Panc1 (cell line): Measurements from ENCODE around the gene TANC1. TPM values are rescaled to one million over a fixed set of nuclear protein-coding genes. Genes with fewer than 3 reads are reported as not detected.

Experiments used
- ATAC-seq: fragments of 200-7000 bp; cut with Tn5 transposase; 2 replicates; pipeline ENCODE4 v1.9.1; 2020; ENCODE audit warnings: mild to moderate bottlenecking, moderate library complexity
- BruUV-seq: library from RNA; stranded (reverse); fragments of 400-500 nt; replicated peaks from 2 replicates; lab custom pipeline; 2021; lab: Mats Ljungman, UMichigan
- CTCF ChIA-PET: fragments of 300-600 bp; sonication (Branson Sonifier 250); formaldehyde crosslinking; loops from one replicate; lab custom pipeline; 2022; ENCODE audit warnings: antibody characterized with exemption; lab: Charles Lee
- POLR2A ChIA-PET: fragments of 300-600 bp; sonication (Branson Sonifier 250); formaldehyde crosslinking; loops from one replicate; lab custom pipeline; 2022; ENCODE audit warnings: antibody characterized with exemption; lab: Charles Lee
- DNase-seq: peaks from one replicate; pipeline ENCODE4 v3.0.0-alpha.2; 2010; ENCODE audit warnings: low read depth, low spot score
- H3K27ac ChIP-seq: 2 replicates; pipeline ENCODE4 v1.5.1; 2011; ENCODE audit warnings: mild to moderate bottlenecking, low read length, inconsistent platforms
- H3K27me3 ChIP-seq: fragments of 200-500 bp; sonication (Bioruptor generic); 2 replicates; pipeline ENCODE4 v1.6.0; 2014; ENCODE audit warnings: low read length, inconsistent platforms; ENCODE audit not compliant: control insufficient read depth, insufficient read depth
- H3K36me3 ChIP-seq: fragments of 200-500 bp; sonication (Bioruptor generic); 2 replicates; pipeline ENCODE4 v1.5.1; 2014; ENCODE audit warnings: inconsistent platforms, mild to moderate bottlenecking, low read length, moderate library complexity; ENCODE audit not compliant: control insufficient read depth, insufficient read depth
- H3K4me1 ChIP-seq: 2 replicates; pipeline ENCODE4 v1.5.1; 2011; ENCODE audit warnings: inconsistent platforms, mild to moderate bottlenecking, low read length, moderate library complexity; ENCODE audit not compliant: control insufficient read depth, insufficient read depth
- H3K4me3 ChIP-seq, 2 experiments: 2 replicates each; pipeline ENCODE4 v1.5.1; 2011 to 2012; ENCODE audit warnings: low read depth in 2 of 2, low read length in 2 of 2, mild to moderate bottlenecking in 2 of 2, inconsistent platforms in 1 of 2, moderate library complexity in 1 of 2
- H3K9me3 ChIP-seq: fragments of 200-500 bp; sonication (Bioruptor generic); 2 replicates; pipeline ENCODE4 v1.5.1; 2014; ENCODE audit warnings: low read depth, mild to moderate bottlenecking, inconsistent platforms, low read length, moderate library complexity; ENCODE audit not compliant: control insufficient read depth, insufficient read depth
- CTCF ChIP-seq: fragments of 450-650 bp; IDR thresholded peaks from 2 replicates; pipeline ENCODE4 v1.5.1; 2017; ENCODE audit warnings: mild to moderate bottlenecking
- POLR2AphosphoS5 ChIP-seq: IDR thresholded peaks from 2 replicates; pipeline ENCODE4 v1.6.1; 2012; ENCODE audit warnings: mild to moderate bottlenecking, low read depth, low read length, moderate library complexity
- SIN3A ChIP-seq: IDR thresholded peaks from 2 replicates; pipeline ENCODE4 v1.6.1; 2012; ENCODE audit warnings: low read depth, mild to moderate bottlenecking, low read length, moderate library complexity, borderline replicate concordance; ENCODE audit not compliant: insufficient read depth
- TCF7L2 ChIP-seq: IDR thresholded peaks from 2 replicates; pipeline ENCODE4 v1.6.1; 2011; ENCODE audit warnings: mild to moderate bottlenecking, low read depth, low read length, inconsistent platforms
- in situ Hi-C: cut with HindIII; loops from 2 replicates; pipeline ENCODE4 v1.10.0; 2016; ENCODE audit warnings: low sequenced_read_pairs, low pct_unique_long_range_greater_than_20kb
- intact Hi-C: fragments of 100-400 bp; cut with micrococcal nuclease; formaldehyde crosslinking; loops from one replicate; pipeline ENCODE4 v1.10.0; 2022; ENCODE audit not compliant: unreplicated experiment
- total RNA-seq: library from RNA; stranded (reverse); gene quantifications from one replicate; pipeline ENCODE4 v1.2.1, GENCODE V29; 2021; ENCODE audit not compliant: unreplicated experiment
- TF ChIP-seq, protein P1 (sequence below), 2 experiments: IDR thresholded peaks; 2 replicates each; pipeline ENCODE4 v1.6.1; 2011 to 2012; ENCODE audit warnings: low read depth in 2 of 2, control low read depth in 1 of 2, low read length in 1 of 2, mild to moderate bottlenecking in 1 of 2, moderate library complexity in 1 of 2; ENCODE audit not compliant: insufficient read depth in 1 of 2

Gene TANC1
- total RNA-seq, 1 experiment from 2014 or later: 44.3 TPM

- ATAC-seq (no peak), DNase-seq (no peak)
- ChIA-PET CTCF (no interaction called here), POLR2A (interaction anchor here (0.7 kb wide), 1 partner anchor 42 kb away, joined by 4 read pairs; no protein-coding TSS in a partner anchor)
- Histone ChIP-seq H3K36me3 (no peaks in the 10 kb centered on the region; the same call in 1 of the 2 replicates), H3K27me3 (no peaks in the 10 kb centered on the region), H3K9me3 (no peaks in the 10 kb centered on the region), H3K27ac (peak overlapping the region; percentile 4; the same call in 1 of the 2 replicates), H3K4me3 (no peak overlapping the region), H3K4me1 (peaks cover 14% of the 10 kb centered on the region)
- no TSS peak for BruUV-seq
- TF ChIP-seq CTCF: no peak
- TF ChIP-seq TCF7L2: no peak
- no peak for TF ChIP-seq POLR2AphosphoS5
- TF ChIP-seq, protein P1, sequence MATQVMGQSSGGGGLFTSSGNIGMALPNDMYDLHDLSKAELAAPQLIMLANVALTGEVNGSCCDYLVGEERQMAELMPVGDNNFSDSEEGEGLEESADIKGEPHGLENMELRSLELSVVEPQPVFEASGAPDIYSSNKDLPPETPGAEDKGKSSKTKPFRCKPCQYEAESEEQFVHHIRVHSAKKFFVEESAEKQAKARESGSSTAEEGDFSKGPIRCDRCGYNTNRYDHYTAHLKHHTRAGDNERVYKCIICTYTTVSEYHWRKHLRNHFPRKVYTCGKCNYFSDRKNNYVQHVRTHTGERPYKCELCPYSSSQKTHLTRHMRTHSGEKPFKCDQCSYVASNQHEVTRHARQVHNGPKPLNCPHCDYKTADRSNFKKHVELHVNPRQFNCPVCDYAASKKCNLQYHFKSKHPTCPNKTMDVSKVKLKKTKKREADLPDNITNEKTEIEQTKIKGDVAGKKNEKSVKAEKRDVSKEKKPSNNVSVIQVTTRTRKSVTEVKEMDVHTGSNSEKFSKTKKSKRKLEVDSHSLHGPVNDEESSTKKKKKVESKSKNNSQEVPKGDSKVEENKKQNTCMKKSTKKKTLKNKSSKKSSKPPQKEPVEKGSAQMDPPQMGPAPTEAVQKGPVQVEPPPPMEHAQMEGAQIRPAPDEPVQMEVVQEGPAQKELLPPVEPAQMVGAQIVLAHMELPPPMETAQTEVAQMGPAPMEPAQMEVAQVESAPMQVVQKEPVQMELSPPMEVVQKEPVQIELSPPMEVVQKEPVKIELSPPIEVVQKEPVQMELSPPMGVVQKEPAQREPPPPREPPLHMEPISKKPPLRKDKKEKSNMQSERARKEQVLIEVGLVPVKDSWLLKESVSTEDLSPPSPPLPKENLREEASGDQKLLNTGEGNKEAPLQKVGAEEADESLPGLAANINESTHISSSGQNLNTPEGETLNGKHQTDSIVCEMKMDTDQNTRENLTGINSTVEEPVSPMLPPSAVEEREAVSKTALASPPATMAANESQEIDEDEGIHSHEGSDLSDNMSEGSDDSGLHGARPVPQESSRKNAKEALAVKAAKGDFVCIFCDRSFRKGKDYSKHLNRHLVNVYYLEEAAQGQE (IDR thresholded peaks at IDR 0.05; ENCODE audit: insufficient read depth in 1 of 2, low read depth in 2 of 2, low read length in 1 of 2): no peak
- no peak for TF ChIP-seq SIN3A
- in situ Hi-C loops: no loop called here
- intact Hi-C loops: no loop called here
These were observed 107.3 kb downstream of the TANC1 start for GRCh38 chr2:159075727-159076126.

- H3K9me3 ChIP-seq: no peaks in the 10 kb centered on the region
- no peaks in the 10 kb centered on the region; the same call in 1 of the 2 replicates for H3K36me3 ChIP-seq
- no peak overlapping the region for H3K4me3 ChIP-seq
- H3K4me1 ChIP-seq: peaks cover 14% of the 10 kb centered on the region
- CTCF ChIA-PET: no interaction called here
- H3K27me3 ChIP-seq: no peaks in the 10 kb centered on the region
- ATAC-seq (0 out of 2 replicates have a peak, but pooled peaks have one; percentile 56), DNase-seq (no peak)
- TF ChIP-seq TCF7L2 (0 out of 2 replicates have a peak, but pooled peaks have one; percentile 20), POLR2AphosphoS5 (no peak), CTCF (no peak)
- H3K27ac ChIP-seq: 0 out of 2 replicates have a peak overlapping the region, but pooled peaks have one; percentile 4
- in situ Hi-C loops (no loop called here), intact Hi-C loops (no loop called here)
- no TSS peak for BruUV-seq
- POLR2A ChIA-PET: no interaction called here
These were observed 107.8 kb downstream of the TANC1 start for GRCh38 chr2:159076241-159076640.
